ENCODE data around the gene MRPL39. TPM values are rescaled to one million over a fixed set of nuclear protein-coding genes. Genes with fewer than 3 reads are reported as not detected.

MRPL39 gene
- 34.6 to 37.8 TPM (median 36.4 TPM) in 5 replicates for total RNA-seq (2022; extraction: Qiagen RNA extraction; ENCODE audit: low read depth)

DNA sequence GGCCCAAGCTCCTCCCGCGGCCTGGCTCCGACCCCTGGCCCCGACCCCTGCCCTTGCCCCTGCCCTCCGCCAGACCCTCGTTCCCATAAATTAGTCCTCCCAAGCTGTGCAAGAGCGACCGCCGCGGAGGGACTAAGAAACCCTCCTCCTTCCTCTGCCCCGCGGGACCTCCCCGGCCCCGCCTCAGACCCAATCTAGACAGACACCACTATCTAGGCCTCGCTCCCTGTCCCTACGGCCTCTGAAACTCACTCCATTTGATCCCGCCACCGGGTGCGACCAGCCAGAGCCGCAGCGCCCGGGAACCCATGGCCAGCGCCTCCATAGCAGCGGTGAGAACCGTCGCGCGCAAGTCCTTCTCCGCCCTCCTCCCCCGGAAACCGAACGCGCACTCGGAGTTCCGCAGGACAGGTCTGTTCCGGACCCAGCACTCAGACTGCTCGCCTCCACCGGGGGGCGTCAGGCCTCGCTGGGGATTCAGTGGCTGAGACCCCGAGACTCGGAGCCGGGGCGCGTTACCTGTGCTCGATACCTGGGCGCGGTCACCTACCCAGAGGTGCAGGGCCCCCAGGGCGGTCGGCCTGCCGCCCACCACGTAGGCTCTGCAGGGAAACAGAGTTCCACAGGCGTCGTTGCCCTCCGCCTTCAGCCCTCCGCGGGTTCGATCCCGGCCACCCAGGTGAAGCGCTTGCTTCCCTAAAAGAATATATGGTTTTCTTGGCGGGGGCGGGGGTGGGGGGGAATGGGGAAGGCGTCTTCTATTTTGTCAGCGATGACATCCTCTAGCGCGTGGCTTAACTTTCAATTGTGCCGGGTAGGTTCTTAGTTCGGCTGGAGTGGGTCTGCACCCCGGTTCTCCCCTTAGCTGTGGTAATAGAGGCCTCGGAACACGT lies at the start of gene MRPL39:
TSS of gene MRPL39 (minus strand) at position 331 of the 893 bp plus-strand sequence. CDS start at position 325, 6 bp downstream.

GRCh38 chr21:25638660-25639550 lies 31.6 kb upstream of the MRPL39 start, which contains the start of gene JAM2:
TSS of gene JAM2 (plus strand) at chr21:25639258. CDS start at chr21:25639822, 564 bp downstream.

Other genes starting within 250 kb of the MRPL39 start
- 0.01 to 0.02 TPM in 2 of 5 replicates, not detected in the others for gene JAM2, start 31.8 kb upstream of the MRPL39 start, total RNA-seq (2022; extraction: Qiagen RNA extraction; ENCODE audit: low read depth)
- 213 to 240 TPM (median 227 TPM) in 5 replicates for gene ATP5PF, start 127.4 kb upstream of the MRPL39 start, total RNA-seq (2022; extraction: Qiagen RNA extraction; ENCODE audit: low read depth)
- gene GABPA, start 127.5 kb upstream of the MRPL39 start, total RNA-seq (2022; extraction: Qiagen RNA extraction; ENCODE audit: low read depth), result 6.3 to 8.5 TPM (median 7.3 TPM) in 5 replicates

Data from A549 treated with CpdA at 1 μM for 4 hours (cell line).